ENCODE data around the gene ATP2B2.

DNA sequence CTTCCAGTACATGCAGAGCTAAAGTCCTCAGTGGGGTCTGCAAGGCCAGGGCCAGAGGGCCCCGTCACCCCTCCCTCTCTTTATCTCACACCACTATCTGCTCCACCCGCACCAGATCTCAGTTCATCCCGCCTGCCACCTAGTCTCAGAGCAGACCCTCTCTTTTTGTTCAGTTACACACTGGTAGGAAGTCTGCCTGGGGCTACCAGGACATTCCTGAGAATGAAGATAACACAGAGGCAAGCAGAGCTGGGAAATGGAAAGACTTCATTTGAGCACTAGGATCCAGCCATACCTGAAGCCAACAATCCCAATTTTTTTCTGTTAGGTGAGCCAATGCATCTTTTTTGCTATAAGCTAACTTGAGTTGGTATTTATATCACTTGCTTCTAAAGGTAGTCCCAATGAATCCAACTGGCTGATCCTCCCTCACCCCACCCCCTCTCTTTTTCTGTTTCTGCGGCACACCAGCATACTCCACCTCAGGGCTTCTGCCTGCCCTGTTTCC, 24.5 kb downstream of the ATP2B2 start:
- TF ChIP-seq, protein P1, sequence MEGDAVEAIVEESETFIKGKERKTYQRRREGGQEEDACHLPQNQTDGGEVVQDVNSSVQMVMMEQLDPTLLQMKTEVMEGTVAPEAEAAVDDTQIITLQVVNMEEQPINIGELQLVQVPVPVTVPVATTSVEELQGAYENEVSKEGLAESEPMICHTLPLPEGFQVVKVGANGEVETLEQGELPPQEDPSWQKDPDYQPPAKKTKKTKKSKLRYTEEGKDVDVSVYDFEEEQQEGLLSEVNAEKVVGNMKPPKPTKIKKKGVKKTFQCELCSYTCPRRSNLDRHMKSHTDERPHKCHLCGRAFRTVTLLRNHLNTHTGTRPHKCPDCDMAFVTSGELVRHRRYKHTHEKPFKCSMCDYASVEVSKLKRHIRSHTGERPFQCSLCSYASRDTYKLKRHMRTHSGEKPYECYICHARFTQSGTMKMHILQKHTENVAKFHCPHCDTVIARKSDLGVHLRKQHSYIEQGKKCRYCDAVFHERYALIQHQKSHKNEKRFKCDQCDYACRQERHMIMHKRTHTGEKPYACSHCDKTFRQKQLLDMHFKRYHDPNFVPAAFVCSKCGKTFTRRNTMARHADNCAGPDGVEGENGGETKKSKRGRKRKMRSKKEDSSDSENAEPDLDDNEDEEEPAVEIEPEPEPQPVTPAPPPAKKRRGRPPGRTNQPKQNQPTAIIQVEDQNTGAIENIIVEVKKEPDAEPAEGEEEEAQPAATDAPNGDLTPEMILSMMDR (conservative IDR thresholded peaks at IDR 0.05; ENCODE audit: low read length) = no peak
- TF ChIP-seq EZH2phosphoT487 (IDR thresholded peaks at IDR 0.05; ENCODE audit: borderline replicate concordance, low read depth, low read length) = no peak
